HG02642 (cell line): ENCODE results near the gene MAPK8IP3.

Source experiments
- ATAC-seq: cut with Tn5 transposase; IDR thresholded peaks from one replicate; pipeline ENCODE4 v1.9.1; 2021; ENCODE audit warnings: mild to moderate bottlenecking; ENCODE audit not compliant: unreplicated experiment, poor library complexity

The MAPK8IP3 gene

DNA sequence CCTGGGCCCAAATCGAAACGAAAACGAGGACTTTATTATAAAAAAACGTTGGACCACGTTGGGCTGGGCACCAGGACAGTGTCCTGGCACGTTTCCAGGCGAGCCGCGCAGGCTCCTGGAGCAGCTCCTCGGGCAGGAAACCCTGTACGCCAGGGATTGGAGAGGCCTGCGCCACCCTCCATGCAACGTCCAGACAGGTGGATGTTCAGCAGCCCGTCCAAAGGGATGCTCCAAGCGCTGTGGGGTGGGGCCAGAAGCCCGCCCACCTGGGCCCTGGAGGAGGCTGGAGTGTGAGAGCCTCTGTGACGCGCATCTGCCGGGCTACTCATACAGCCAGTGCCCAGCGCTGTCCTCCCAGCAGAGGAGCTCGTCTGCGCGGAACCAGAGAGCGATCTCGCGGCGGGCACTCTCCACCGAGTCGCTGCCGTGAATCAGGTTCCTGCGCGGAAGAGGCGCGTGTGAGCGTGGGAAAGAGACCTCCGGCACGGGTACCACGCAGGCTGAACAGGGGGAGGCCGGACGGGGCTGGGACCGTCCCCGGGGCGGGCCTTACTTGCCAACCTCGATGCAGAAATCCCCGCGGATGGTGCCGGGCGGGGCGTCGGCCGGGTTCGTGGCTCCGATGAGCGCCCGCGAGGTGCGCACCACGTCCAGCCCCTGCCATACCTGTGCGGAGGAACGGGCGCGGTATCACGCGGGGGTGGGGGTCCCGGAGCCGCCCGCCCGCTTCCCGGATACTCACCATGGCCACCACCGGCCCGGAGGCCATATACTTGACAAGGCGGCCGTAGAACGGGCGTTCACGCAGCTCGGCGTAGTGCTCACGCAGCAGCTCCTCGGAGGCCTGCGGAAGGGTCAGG, 64.6 kb downstream of the MAPK8IP3 start:
- ATAC-seq, result no peak

DNA sequence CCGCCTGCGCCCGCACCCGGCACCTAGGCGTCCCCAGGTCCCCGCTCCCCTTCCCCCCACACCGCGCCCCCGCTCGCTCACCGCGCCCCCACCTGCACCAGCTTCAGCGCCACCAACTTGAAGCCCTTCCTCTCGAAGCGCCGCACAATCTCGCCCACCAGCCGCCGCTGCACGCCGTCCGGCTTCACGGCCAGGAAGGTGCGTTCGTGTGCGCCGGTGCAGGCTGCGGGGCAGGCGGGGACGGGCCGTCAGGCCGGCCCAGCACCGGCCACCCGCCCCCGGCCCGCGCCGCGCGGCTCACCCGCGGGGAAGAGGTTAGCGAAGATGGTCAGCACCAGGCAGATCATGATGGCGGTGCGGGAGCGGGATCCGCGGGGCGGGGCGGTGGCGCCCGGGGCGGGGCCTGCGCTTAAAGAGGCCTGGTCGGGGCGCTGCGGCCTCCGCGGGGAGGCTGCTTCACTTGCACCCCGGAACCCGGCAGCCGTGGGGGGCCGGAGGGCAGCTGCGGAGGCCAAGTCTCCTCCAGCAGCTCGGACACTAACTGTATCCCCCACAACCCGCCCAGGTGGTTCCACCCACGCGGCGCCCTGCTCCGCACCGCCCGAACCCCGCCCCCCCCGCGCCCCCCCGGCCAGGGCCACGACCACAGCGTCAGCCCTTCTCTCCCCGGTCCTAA, 65.3 kb downstream of the MAPK8IP3 start, which contains the start of gene NME3:
Gene NME3, minus strand, starts transcription at position 356 of the 676 bp plus-strand sequence. Its CDS starts 9 bp downstream, at position 347.
- peak; percentile 32 for ATAC-seq

- no peak for ATAC-seq
These were observed 65.9 kb downstream of the MAPK8IP3 start for GRCh38 chr16:1771864-1772361.

- ATAC-seq, result peak; percentile 9
These were observed 66.4 kb downstream of the MAPK8IP3 start, which contains the start of gene EME2 for GRCh38 chr16:1772362-1772907. TSS of gene EME2 (plus strand) at chr16:1772810. CDS start at chr16:1773228, 418 bp downstream.

DNA sequence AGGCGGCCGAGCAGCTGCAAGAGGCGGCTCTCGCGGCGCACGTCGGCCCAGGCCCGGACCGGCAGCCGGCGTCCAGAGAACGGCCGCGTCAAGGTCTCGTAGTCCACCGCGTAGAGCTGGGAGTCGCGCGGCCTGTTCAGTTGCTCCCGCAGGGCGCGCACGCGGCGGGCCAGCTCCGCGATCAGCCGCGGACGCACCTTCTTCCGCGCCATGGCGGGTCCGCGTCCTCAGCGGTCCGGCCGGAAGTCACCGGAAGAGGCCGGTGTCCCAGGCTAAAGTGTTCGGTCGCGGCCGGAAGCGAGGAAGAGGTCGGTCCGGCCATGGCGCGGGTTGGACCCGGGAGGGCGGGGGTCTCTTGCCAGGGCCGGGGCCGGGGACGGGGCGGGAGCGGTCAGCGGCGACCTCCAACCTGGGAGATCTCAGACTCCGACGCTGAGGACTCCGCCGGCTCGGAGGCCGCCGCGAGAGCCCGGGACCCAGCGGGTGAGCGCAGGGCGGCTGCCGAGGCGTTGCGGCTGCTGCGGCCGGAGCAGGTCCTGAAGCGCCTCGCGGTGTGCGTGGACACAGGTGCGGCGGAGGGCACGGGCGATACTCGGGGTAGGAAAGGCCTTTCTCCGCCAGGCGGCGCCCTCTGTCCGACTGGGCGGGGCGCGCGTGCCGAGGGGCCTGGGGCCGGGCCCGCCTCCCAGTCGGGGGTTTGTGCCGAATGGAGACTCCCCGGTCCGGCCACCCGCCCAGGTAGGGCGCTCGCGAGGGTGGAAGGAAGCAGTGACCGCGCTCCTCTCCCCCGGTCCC, 67.1 kb downstream of the MAPK8IP3 start, which contains the start of gene MRPS34:
Gene MRPS34, minus strand, starts transcription at position 227 of the 795 bp plus-strand sequence. Its CDS starts 15 bp downstream, at position 212.
- peak; percentile 48 for ATAC-seq

DNA sequence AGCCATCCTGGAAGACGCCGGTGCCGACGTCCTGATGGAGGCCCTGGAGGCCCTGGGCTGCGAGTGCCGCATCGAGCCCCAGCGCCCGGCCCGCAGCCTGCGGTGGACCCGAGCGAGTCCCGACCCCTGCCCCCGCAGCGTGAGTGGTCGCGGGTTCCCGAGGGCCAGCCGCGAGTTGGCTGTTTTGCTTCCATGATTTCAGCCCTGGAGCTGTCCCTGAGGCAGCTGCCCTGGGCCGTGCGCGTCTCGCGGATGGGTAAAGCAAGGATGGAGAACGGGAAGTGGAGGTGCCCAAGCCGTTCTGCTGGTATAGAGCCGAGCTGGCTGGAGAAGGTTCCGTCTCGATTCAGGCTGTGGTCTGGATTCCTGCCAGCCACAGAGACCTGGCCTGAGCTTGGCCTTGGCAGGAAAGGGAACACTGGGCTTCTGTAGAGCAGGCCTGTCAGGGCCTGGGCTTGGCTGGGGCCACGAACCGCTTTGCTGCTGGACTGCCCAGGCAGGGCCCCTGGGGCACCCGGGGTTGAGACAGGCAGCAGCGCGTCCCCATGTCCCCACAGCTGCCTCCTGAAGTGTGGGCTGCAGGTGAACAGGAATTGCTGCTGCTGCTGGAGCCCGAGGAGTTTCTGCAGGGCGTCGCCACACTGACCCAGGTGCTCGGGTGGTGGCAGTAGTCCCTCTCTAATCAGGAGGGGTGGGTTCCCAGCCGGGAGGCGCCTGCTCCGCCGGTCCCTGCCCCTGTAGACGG, 67.9 kb downstream of the MAPK8IP3 start:
- no peak for ATAC-seq

GRCh38 chr16:1774448-1774780, 68.4 kb downstream of the MAPK8IP3 start:
- ATAC-seq, result no peak

GRCh38 chr16:1775006-1775845, 69.2 kb downstream of the MAPK8IP3 start:
- no peak for ATAC-seq

DNA sequence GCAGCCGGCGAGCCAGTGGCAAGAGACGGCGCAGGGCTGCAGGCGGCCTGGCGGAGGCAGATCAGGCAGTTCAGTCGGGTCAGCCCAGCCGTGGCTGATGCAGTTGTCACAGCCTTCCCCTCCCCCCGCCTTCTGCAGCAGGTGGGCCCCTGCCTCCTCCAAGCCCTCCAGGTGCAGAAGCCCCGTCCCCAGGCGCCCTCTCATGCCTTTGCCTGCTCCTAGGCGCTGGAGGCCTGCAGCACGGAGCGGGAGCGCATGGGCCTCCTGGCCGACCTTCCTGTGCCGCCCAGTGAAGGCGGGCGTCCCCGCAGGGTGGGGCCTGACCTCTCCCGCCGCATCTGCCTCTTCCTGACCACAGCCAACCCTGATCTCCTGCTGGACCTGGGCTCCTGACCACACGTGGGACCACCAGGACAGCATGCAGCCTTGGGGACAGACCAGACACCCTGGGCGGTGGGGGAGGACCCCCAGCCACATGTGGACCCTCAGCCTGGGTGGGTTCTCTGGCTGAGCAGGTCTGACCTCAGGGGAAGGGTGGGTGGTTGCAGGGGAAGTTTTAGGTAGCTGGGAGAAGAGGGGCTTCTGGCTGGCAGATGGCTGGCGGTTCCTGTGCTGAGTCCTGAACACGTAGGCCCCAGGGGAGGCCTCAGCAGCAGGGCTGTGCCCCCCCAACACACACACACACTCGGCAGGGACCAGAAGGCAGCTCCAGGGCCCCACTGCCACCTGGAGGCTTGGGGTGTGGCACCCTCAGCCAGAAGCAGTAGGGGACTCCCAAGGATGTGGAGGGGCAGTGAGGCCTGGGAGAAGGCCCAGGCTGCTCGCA, 70.1 kb downstream of the MAPK8IP3 start:
- no peak for ATAC-seq

DNA sequence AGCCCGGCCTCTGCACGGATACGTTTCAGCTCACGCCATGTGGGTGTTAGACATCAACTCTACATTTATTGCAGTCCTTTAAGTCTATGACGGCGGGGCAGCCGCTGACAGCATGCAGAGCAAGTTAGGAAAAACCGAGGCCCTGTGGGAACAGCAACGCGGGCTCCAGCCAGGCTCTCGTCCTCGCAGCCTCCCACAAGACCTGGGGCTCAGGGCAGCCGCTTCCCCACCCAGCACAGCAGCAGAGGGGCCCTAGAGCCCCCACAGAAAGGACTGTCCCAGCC, 70.6 kb downstream of the MAPK8IP3 start:
- ATAC-seq, result no peak

DNA sequence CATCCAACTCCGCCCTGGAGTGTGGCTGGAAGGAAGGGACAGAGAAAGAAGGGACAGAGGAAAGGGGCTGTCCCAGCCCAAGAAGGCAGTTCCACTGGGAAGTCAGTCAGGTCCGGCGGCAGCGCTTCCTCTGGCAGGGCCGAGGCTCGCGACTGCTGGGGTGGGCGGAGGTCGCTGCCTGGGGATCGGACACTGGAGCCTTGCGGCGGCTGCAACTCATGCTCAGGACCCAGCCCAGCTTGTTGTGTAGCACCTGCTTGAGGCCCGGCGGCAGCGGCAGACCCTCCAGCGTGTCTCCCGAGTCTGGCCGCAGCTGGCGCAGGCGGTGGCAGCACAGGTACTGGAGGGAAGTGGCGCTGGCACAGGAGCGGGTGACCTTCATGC, 71.0 kb downstream of the MAPK8IP3 start:
- no peak for ATAC-seq

DNA sequence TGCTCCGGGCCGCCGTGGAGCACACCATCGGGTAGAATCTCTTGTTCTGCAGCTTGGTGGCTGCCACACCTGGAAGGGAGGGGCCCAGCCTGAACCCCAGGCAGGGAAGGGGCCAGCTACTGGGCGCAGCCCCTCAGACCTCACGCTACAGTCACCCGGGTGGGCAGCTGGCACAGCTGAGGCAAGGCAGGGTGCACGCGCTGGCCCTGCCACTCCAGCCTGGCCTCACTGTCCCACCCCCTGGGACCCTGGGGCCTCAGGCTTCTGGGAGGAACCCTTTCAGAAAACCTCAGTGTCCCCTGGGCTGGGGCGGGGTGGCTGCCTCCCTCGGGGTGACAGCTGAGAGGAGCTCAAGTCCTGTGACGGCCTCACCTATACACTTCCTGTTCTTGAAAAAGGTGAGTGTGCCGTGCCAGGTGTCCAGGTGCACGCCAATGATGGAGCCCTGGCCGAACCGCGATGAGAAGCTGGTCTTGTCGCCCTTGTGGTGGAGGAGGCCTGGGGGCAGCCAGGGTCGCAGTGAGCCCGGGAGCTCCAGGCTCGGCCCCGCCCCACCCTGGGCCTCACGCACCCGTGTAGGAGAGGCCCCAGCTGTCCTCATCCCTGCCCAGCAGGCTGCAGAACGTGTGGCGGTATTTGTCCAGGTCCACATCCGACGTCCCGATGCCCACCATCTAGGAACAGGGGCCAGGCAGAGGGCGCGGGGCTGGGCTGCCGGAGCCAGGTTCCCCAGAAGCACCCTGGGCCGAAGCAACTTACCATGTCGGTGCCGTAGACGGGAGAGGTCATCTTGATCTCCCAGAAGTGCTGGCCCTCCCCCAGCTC, 71.6 kb downstream of the MAPK8IP3 start:
- ATAC-seq, result no peak

DNA sequence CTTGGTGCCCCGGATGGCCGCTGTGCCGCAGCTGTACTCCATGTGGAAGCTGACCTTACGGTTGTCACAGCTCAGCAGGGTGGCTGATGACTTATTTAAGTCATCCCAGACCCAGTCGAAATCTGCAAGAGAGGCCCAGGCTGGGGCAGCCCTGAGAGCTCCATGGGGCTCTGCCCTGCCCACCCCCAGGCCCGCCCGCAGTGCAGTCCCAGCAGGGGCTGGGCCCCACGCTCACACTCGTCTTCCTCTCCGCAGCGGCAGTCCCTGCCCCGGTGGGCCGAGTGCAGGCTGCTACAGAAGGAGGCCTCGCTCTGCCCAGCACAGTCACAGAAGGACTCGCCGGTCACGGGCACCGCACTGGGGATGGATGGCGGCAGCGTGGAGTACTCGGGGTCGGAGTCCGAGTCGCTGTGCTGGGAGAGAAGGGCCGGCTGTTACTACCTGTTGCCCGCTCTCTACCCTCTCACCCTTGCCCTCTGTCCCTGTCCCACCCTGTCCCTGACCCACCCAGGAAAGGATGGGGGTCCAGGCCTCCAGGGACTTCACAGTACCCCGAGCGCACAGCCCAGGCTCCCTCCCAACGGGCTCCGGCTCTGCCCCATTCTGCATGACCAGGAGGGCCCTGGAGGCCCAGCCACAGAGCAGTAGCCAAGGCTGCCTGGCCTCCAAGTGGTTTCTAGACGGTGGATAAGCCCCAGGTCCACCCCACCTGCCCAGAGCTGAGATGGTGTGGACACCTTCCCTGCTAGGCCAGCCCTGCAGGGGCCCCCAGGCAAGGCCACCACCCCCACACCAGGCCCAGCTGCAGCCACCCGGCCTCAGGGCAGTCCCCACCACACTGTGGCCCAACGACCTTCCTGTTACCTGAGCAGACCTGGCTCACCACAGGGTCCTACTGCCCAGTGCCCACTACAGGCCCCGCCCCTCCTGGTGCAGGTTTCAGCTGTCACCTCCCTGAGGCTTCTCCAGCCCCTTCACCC, 72.5 kb downstream of the MAPK8IP3 start:
- no peak for ATAC-seq

- ATAC-seq, result no peak
These were observed 73.3 kb downstream of the MAPK8IP3 start for GRCh38 chr16:1779234-1779701.

DNA sequence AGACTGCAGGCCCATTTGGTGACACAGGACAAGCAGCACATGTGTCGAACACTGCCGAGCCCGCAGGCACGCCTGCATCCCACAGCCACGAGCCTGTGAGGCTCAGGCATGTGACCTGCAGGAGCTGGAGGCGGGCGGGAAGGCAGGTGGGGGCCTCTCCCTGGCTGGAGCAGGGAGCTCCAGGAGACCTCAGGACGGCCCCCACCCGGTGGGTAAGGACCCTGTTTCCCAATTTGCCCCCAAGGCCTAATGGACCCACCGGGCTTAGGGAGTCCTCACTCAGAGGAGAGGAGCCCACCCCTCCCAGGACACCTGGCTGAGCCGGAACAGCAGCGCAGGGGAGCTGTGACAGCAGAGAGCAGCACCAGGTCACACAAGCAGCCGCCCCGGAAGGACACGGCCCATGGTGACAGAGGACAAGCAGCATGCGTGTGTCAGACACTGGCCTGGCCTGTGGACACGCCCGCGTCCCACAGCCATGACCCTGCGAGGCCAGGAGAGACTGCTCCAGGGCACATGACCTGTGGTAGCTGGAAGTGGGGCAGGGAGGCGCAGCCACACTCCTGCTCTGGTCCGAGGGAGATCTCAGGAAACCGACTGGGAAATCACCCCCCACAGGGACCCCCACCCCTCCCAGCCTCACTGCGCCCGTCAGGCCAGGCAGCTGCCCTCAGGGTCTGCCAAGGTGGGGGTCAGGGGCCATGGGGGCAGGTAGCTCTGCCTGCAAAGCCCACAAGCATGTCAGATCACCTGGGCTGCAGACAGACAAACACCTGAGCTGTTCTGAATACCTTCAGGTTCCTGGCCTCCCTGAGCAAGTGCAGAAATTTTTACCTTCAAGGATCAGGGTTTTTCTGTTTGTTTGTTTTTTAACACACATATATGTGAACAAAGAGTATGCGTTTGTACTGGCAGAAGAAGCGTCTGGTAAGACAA, 74.0 kb downstream of the MAPK8IP3 start:
- no peak for ATAC-seq
